GM19099 (cell line): ENCODE results near the gene HNRNPCL4.
"Not testable (repeated sequence)": the region's sequence is repeated elsewhere in the genome, so short reads cannot be mapped to it uniquely, and the experiment has no call there.

Experiments
- POLR2A ChIP-seq: IDR thresholded peaks from 3 replicates; pipeline ENCODE4 v1.6.1; 2011; ENCODE audit warnings: low read depth; ENCODE audit not compliant: insufficient read length; ENCODE audit errors: extremely low read depth

Gene HNRNPCL4

GRCh38 chr1:13165531-13165930 lies at the start of gene HNRNPCL4:
TSS of gene HNRNPCL4 (minus strand) at chr1:13165631. CDS start at chr1:13165467, 164 bp downstream.
- not testable (repeated sequence) for TF ChIP-seq POLR2A

- not testable (repeated sequence) for TF ChIP-seq POLR2A
Observed at GRCh38 chr1:13201309-13201708, 35.9 kb upstream of the HNRNPCL4 start, which contains the start of gene PRAMEF13. TSS of gene PRAMEF13 (minus strand) at chr1:13201409. CDS start at chr1:13199589, 1,820 bp downstream.

GRCh38 chr1:13171548-13171947 lies 6.1 kb upstream of the HNRNPCL4 start, which contains the start of gene PRAMEF9:
TSS of gene PRAMEF9 (plus strand) at chr1:13171848. CDS start at chr1:13175281, 3,433 bp downstream.
- TF ChIP-seq POLR2A = not testable (repeated sequence)

GRCh38 chr1:13155909-13156308 lies 9.5 kb downstream of the HNRNPCL4 start, which contains the start of gene PRAMEF26:
TSS of gene PRAMEF26 (minus strand) at chr1:13156009. CDS start at chr1:13153095, 2,914 bp downstream.
- not testable (repeated sequence) for TF ChIP-seq POLR2A

GRCh38 chr1:13116754-13117153 lies 48.7 kb downstream of the HNRNPCL4 start, which contains the start of gene HNRNPCL2:
TSS of gene HNRNPCL2 (minus strand) at chr1:13116854. CDS start at chr1:13116400, 454 bp downstream.
- TF ChIP-seq POLR2A = not testable (repeated sequence)
